Fibroblast of peridontal ligament (primary cell): ENCODE measurements around the gene DSCAML1.

Source experiments
- DNase-seq: peaks from one replicate; pipeline ENCODE4 v3.0.0-alpha.2; 2010; ENCODE audit errors: extremely low read depth

Gene DSCAML1

GRCh38 chr11:117761993-117762392, 35.0 kb downstream of the DSCAML1 start:
- DNase-seq = no peak

GRCh38 chr11:117759305-117759704, 37.7 kb downstream of the DSCAML1 start:
- DNase-seq = no peak

- no peak for DNase-seq
Measured at GRCh38 chr11:117754030-117754429, 43.0 kb downstream of the DSCAML1 start.

- DNase-seq = no peak
Measured at GRCh38 chr11:117752721-117753237, 44.2 kb downstream of the DSCAML1 start.

GRCh38 chr11:117752071-117752470, 44.9 kb downstream of the DSCAML1 start:
- DNase-seq = no peak

- DNase-seq = no peak
Measured at GRCh38 chr11:117750916-117751662, 45.9 kb downstream of the DSCAML1 start.

GRCh38 chr11:117750357-117750756, 46.7 kb downstream of the DSCAML1 start:
- no peak for DNase-seq

- DNase-seq = no peak
Measured at GRCh38 chr11:117749541-117749910, 47.5 kb downstream of the DSCAML1 start.

- no peak for DNase-seq
Measured at GRCh38 chr11:117748771-117749540, 48.1 kb downstream of the DSCAML1 start.

GRCh38 chr11:117747892-117748291, 49.1 kb downstream of the DSCAML1 start:
- DNase-seq = no peak

- DNase-seq = no peak
Measured at GRCh38 chr11:117745346-117745745, 51.7 kb downstream of the DSCAML1 start.

GRCh38 chr11:117744471-117745150, 52.4 kb downstream of the DSCAML1 start:
- no peak for DNase-seq

GRCh38 chr11:117743121-117743815, 53.7 kb downstream of the DSCAML1 start:
- no peak for DNase-seq

- DNase-seq = no peak
Measured at GRCh38 chr11:117738246-117738957, 58.6 kb downstream of the DSCAML1 start.

GRCh38 chr11:117735350-117735977, 61.6 kb downstream of the DSCAML1 start:
- no peak for DNase-seq

- DNase-seq = no peak
Measured at GRCh38 chr11:117734601-117735024, 62.4 kb downstream of the DSCAML1 start.

- no peak for DNase-seq
Measured at GRCh38 chr11:117733316-117733715, 63.7 kb downstream of the DSCAML1 start.

- no peak for DNase-seq
Measured at GRCh38 chr11:117731722-117732290, 65.2 kb downstream of the DSCAML1 start.

GRCh38 chr11:117730208-117730800, 66.7 kb downstream of the DSCAML1 start:
- DNase-seq = no peak
